ENCODE results near the gene GRIK4.
A peak's percentile ranks its signal among the peaks of the same experiment; 100 is the strongest.

GRIK4 gene

DNA sequence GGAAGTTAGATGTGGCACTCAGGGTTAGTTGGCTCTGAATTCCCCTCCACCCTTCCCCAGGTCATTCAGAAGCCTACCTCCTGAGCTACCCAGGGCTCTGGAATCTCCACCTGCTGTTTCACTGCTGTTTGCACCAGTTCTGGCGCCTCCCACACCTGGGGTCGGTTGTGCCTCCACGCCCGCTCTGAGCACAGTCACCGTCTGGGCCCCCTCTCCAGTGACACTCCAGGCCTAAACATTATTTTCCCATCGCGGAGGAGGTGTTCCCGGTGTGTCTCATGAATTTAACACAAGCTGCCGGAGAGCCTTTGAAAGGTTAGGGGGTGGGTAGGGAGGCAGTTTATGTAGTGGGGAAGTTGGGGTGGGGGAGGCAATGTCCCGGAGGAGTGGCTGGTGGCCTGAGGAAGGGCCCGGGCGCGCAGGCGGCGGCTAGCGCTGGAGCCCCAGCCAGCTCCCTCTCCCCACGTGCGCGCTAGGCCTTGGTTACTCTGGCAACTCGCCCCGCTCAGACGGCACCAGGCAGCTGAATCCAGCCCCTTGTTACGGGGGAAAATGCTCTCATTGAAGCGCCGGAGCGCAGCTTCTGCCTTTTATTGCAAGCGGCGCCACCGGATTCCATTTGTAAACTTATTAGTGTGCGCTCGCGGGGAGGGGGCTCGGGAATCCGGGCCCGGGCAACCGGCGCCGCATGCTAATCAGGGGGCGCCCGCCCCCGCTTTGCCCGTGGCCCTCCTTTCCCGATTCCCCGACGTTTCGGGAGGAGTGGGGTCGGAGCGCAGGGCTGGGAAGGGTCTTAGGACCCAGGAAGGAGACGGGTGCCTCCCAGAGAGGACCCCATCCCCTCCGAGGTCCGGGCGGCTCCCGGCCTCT, 52.4 kb downstream of the GRIK4 start:
- Histone ChIP-seq H3K9ac (ENCODE audit: insufficient read length, low read depth) (peak overlapping the region; percentile 76), H3K27me3 (ENCODE audit: insufficient read depth, insufficient read length) (peaks cover 33% of the 10 kb centered on the region)
- TF ChIP-seq SUZ12 (IDR thresholded peaks at IDR 0.05; ENCODE audit: extremely low read depth, insufficient read depth, insufficient read length) (no peak), ZNF274 (IDR thresholded peaks at IDR 0.05; ENCODE audit: low read depth, low read length) (no peak), YY1 (IDR thresholded peaks at IDR 0.05; ENCODE audit: insufficient read depth, insufficient read length) (no peak)

DNA sequence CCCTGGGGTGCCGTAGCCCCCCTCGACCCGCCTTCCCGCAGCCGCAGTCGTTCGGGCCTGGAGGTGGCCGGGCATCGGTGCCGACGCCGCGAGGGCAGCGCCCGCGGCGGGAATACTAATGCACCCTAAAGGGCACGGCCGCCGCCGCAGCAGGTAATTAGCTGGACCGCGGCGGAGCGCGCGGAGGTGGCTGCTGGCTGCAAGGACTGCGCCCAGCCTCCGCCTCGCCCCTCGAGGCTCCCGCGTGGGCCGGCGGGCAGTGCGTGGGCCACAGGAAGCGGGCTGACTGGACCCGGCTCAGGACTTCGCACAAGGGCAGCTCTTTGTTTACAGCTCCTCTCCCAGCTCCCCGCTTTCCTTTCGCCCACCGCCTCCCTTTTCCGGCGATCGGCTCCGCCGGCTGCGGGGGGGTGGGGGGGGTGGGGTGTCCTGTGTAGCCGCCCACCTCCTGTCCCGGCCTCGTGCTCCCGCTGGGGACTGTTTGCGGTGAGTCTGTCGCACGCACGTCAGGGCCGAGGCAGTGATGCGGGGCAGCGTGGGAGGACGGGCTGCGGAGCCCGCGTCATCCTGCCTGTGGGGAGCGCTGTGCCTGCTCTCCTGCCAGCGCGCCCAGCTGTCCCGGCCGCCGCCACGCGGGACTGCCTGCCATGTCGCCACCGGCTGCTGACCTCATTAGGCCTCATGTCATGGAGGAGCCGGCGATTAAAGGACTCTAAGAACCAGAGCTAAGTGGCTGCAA, 53.2 kb downstream of the GRIK4 start:
- DNase-seq (ENCODE audit: low read depth, low spot score), result no peak
- Histone ChIP-seq H3K4me3 (ENCODE audit: insufficient read length, low read depth) (peak overlapping the region; percentile 58), H3K9ac (ENCODE audit: insufficient read length, low read depth) (peak overlapping the region; percentile 76), H3K4me1 (ENCODE audit: insufficient read depth, insufficient read length) (peaks cover 3% of the 10 kb centered on the region), H3K9me3 (ENCODE audit: insufficient read depth, low read length) (no peaks in the 10 kb centered on the region), H3K36me3 (ENCODE audit: insufficient read depth, insufficient read length, low read length) (no peaks in the 10 kb centered on the region), H3K27me3 (ENCODE audit: insufficient read depth, insufficient read length) (peaks cover 33% of the 10 kb centered on the region)
- no peak for TF ChIP-seq SUZ12 (IDR thresholded peaks at IDR 0.05; ENCODE audit: extremely low read depth, insufficient read depth, insufficient read length)
- no peak for TF ChIP-seq ZNF274 (IDR thresholded peaks at IDR 0.05; ENCODE audit: low read depth, low read length)
- TF ChIP-seq YY1 (IDR thresholded peaks at IDR 0.05; ENCODE audit: insufficient read depth, insufficient read length), result no peak

More for the DNA sequence above, 52.4 kb downstream of the GRIK4 start:
- DNase-seq (ENCODE audit: low read depth, low spot score), result no peak
- peaks cover 3% of the 10 kb centered on the region for H3K4me1 ChIP-seq (ENCODE audit: insufficient read depth, insufficient read length)
- no peaks in the 10 kb centered on the region for H3K36me3 ChIP-seq (ENCODE audit: insufficient read depth, insufficient read length, low read length)
- H3K4me3 ChIP-seq (ENCODE audit: insufficient read length, low read depth), result peak overlapping the region; percentile 58
- no peaks in the 10 kb centered on the region for H3K9me3 ChIP-seq (ENCODE audit: insufficient read depth, low read length)

DNA sequence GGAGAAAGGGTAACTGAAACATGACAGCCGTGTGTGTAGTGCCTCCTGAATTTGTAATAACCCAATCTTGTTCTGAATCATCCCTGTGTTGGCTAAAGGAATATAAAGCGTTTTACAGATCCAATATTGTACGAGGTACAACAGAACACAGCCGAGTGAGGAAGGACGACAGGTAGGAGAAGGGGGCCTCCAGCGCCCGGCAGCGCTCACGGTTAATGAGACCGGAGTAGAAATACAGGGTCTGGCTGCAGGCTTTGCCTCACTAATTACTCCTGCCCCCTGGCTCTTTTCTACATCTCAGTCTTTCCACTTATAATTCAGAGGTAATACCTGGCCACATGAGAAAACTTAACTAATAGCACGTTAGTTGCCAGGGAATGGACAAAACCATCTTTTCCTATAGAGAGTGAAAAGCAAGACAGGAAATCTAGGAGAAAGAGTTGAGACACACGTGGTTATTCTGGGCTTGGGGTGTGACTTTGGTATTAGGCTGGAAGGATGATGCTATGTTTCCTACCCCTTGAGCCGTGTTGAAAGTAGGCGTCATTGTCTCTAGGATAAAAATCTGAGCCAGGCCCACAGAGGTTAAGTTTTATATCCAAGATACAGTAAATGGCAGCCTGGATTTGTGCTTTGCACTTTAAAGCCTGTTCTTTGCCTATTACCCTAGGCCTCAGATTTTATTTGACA, 54.1 kb downstream of the GRIK4 start:
- Histone ChIP-seq H3K9ac (ENCODE audit: insufficient read length, low read depth) (peak overlapping the region; percentile 67), H3K36me3 (ENCODE audit: insufficient read depth, insufficient read length, low read length) (no peaks in the 10 kb centered on the region), H3K27me3 (ENCODE audit: insufficient read depth, insufficient read length) (peaks cover 33% of the 10 kb centered on the region), H3K4me1 (ENCODE audit: insufficient read depth, insufficient read length) (peaks cover 3% of the 10 kb centered on the region), H3K4me3 (ENCODE audit: insufficient read length, low read depth) (peak overlapping the region; percentile 58), H3K9me3 (ENCODE audit: insufficient read depth, low read length) (no peaks in the 10 kb centered on the region)
- DNase-seq (ENCODE audit: low read depth, low spot score), result no peak
- no peak for TF ChIP-seq YY1 (IDR thresholded peaks at IDR 0.05; ENCODE audit: insufficient read depth, insufficient read length)
- no peak for TF ChIP-seq SUZ12 (IDR thresholded peaks at IDR 0.05; ENCODE audit: extremely low read depth, insufficient read depth, insufficient read length)
- no peak for TF ChIP-seq ZNF274 (IDR thresholded peaks at IDR 0.05; ENCODE audit: low read depth, low read length)

DNA sequence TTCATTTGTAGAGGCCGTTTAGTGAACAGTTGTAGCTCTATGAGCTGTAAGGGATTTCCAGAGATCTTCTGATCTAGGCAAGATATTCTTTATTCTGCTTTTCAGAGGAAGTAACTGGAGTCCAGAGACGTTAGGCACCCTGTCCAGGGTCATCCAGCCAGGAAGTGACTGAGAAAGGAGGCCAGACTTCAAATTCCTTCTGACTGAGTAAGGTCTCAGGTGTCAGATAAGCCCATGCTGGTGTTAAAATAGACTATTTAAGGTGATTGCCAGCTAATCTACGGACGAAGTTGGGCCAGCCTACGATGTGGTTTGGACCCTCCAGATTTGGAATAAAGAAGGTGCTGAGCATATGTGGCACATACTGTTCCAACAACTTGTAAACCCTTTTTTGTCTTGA, 54.6 kb downstream of the GRIK4 start:
- Histone ChIP-seq H3K9ac (ENCODE audit: insufficient read length, low read depth) (no peak overlapping the region), H3K4me3 (ENCODE audit: insufficient read length, low read depth) (no peak overlapping the region), H3K4me1 (ENCODE audit: insufficient read depth, insufficient read length) (peaks cover 3% of the 10 kb centered on the region), H3K9me3 (ENCODE audit: insufficient read depth, low read length) (no peaks in the 10 kb centered on the region), H3K36me3 (ENCODE audit: insufficient read depth, insufficient read length, low read length) (no peaks in the 10 kb centered on the region), H3K27me3 (ENCODE audit: insufficient read depth, insufficient read length) (peaks cover 32% of the 10 kb centered on the region)
- DNase-seq (ENCODE audit: low read depth, low spot score), result no peak
- TF ChIP-seq ZNF274 (IDR thresholded peaks at IDR 0.05; ENCODE audit: low read depth, low read length) (no peak), YY1 (IDR thresholded peaks at IDR 0.05; ENCODE audit: insufficient read depth, insufficient read length) (no peak), SUZ12 (IDR thresholded peaks at IDR 0.05; ENCODE audit: extremely low read depth, insufficient read depth, insufficient read length) (no peak)

DNA sequence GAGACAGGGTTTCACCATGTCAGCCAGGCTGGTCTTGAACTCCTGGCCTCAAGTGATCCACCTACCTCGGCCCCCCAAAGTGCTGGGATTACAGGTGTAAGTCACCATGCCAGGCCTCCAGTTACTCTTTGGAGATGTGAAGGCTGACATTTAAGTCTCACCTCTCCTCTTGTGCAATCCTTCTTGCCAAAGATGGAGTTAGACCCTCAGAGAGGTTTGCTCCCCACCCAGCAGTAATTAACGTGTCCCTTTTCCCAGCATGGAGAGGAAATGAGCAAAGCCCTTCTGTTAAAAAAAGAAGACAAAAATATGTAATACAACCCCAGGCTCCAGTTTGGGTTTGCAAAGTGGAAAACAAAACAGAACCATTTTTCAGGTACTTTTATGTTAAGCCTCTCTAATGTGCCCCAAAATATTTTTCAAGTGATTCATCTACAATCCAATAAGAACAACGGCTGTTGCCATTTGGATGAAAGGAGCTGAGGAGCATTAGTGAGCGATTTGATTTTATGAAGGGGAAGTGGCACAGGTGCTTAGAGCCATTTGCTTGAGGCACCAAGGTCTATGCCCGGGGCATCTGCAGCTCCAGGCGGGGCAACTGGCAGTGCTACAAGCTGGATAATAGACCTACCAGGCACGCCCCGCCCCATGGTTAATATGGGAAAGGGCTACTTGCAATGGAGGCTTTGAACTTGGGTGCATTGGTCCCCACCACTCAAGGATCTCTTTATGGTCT, 57.2 kb downstream of the GRIK4 start:
- Histone ChIP-seq H3K36me3 (ENCODE audit: insufficient read depth, insufficient read length, low read length) (no peaks in the 10 kb centered on the region), H3K27me3 (ENCODE audit: insufficient read depth, insufficient read length) (peaks cover 13% of the 10 kb centered on the region), H3K9me3 (ENCODE audit: insufficient read depth, low read length) (no peaks in the 10 kb centered on the region), H3K4me3 (ENCODE audit: insufficient read length, low read depth) (no peak overlapping the region), H3K4me1 (ENCODE audit: insufficient read depth, insufficient read length) (peaks cover 3% of the 10 kb centered on the region), H3K9ac (ENCODE audit: insufficient read length, low read depth) (no peak overlapping the region)
- DNase-seq (ENCODE audit: low read depth, low spot score), result no peak
- TF ChIP-seq SUZ12 (IDR thresholded peaks at IDR 0.05; ENCODE audit: extremely low read depth, insufficient read depth, insufficient read length) (no peak), ZNF274 (IDR thresholded peaks at IDR 0.05; ENCODE audit: low read depth, low read length) (no peak), YY1 (IDR thresholded peaks at IDR 0.05; ENCODE audit: insufficient read depth, insufficient read length) (no peak)

DNA sequence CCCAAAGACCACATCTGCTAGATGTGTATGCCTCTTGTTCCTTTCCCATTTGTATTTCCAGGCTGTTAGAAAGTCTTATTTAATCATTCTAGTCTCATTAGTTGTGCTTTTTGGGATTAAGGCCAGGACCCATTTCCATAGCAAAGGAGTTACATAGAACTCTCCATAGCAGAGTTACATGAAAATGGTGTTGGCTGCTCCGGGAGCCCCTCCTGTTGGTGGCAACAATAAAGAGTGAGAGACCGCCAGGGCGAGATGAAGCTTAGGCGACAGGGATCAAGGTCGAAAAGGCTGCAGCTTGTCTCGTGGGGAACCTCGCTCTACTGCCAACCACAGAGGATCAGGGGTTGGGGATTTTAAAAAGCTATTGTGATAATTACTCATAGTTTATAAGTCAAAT, 58.3 kb downstream of the GRIK4 start:
- no peaks in the 10 kb centered on the region for H3K9me3 ChIP-seq (ENCODE audit: insufficient read depth, low read length)
- no peak overlapping the region for H3K9ac ChIP-seq (ENCODE audit: insufficient read length, low read depth)
- peaks cover 13% of the 10 kb centered on the region for H3K27me3 ChIP-seq (ENCODE audit: insufficient read depth, insufficient read length)
- no peak overlapping the region for H3K4me3 ChIP-seq (ENCODE audit: insufficient read length, low read depth)
- DNase-seq (ENCODE audit: low read depth, low spot score), result no peak
- TF ChIP-seq ZNF274 (IDR thresholded peaks at IDR 0.05; ENCODE audit: low read depth, low read length) (no peak), SUZ12 (IDR thresholded peaks at IDR 0.05; ENCODE audit: extremely low read depth, insufficient read depth, insufficient read length) (no peak), YY1 (IDR thresholded peaks at IDR 0.05; ENCODE audit: insufficient read depth, insufficient read length) (no peak)
- H3K4me1 ChIP-seq (ENCODE audit: insufficient read depth, insufficient read length), result peaks cover 3% of the 10 kb centered on the region
- H3K36me3 ChIP-seq (ENCODE audit: insufficient read depth, insufficient read length, low read length), result no peaks in the 10 kb centered on the region

All from NT2/D1 (cell line).